NCI-H1436 (cell line): Measurements from ENCODE around the gene RAD51AP2.
"Not testable (repeated sequence)": the region's sequence is repeated elsewhere in the genome, so short reads cannot be mapped to it uniquely, and the experiment has no call there.

Experiments
- DNase-seq: peaks from one replicate; lab custom pipeline; 2025; lab: John Stamatoyannopoulos, UW

The RAD51AP2 gene

DNA sequence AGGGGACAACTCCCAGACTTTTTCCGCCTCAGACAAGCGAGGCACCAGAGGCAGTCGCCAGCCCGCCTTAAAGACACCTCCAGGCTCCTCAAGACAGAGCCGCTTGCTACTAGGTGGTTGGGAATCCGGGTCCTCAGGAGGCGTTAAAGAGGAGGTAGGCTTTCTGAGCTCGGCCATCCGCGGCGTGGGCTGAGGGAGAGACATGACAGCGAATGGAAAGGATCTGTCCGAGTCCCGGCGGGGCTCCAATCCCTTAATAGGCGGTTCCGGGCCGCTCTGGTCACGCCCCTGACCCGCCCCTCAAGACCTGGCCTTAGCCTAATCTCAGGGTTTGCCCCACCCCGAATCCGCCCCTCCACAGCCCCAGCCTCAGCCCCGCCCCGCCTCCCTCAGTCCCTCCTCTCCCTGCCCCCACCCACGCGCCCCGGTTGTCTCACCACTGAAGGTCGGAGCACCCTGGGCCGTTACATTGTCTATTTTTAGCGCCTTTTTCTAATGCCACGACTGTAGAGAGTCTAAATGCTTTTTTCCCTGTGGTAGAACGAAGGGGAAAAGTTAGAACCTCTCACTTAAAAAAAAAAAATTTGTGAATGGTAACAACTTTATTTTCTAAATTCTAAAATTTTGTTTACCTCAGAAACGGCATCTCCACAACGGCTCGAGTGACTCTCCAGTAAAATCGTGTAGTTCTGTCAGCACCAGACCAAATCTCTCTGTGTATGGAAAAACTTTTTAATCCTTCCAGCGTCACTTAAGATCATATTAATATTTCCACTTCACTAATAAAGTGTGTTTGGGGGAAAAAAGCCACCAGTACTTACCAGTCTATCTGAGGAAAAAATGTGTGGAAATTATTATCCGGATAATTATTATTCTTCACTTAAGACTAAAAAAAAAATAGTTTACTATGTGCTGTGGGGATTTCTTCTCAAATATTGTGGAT, at the start of gene RAD51AP2:
Gene RAD51AP2, minus strand, starts transcription at position 229 of the 943 bp plus-strand sequence. Its CDS starts 25 bp downstream, at position 204.
- no peak for DNase-seq

DNA sequence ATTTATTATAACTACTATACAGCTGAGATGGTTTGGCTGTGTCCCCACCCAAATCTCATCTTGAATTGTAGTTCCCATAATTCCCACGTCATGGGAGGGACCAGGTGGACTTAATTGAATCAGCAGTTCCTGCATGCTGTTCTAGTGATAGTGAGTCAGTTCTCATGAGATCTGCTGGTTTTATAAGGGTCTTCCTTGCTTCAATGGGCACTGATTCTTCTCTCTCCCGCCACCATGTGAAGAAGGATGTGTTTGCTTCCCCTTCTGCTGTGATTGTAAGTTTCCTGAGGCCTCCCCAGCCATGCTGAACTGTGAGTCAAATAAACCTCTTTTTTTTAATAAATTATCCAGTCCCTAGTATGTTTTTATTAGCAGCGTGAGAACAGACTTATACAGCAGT, 47.5 kb upstream of the RAD51AP2 start:
- not testable (repeated sequence) for DNase-seq

DNA sequence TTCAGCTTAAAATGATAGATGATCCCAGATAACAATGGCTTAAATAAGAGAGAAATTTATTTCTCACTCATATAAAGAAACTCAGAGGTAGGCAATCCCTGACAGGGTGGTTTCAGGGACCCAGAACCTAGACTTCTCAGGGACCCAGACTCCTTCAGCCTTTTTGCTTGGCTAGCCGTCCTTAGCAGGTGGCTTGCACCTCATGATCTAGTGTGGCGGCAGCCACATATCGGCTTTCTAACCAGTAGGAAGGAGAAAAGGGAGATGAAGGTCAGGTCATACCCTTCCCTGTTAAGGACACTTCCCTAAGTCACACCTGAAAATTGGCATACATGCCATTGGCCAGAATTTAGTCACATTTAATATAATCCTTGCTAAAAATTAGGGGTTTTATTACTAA, 40.6 kb upstream of the RAD51AP2 start:
- no peak for DNase-seq

DNA sequence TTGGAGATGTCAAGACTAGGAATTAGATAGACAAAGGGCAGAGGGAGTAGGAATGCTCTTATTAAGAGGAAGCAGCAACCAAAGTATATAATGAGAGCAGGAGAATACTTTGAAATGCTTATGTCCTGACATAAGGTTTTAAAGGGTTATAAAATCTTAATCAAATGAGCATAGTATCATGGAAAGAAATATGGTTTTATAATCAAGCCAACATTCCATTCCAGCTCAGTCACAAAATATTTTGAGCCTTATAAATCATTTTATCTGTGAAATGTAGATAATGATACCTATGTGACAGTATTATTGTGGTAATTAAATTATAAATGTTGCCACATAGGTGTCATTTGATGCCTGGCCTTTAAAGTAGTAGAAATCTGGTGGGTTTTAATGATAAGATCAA, 39.8 kb upstream of the RAD51AP2 start:
- DNase-seq = no peak

DNA sequence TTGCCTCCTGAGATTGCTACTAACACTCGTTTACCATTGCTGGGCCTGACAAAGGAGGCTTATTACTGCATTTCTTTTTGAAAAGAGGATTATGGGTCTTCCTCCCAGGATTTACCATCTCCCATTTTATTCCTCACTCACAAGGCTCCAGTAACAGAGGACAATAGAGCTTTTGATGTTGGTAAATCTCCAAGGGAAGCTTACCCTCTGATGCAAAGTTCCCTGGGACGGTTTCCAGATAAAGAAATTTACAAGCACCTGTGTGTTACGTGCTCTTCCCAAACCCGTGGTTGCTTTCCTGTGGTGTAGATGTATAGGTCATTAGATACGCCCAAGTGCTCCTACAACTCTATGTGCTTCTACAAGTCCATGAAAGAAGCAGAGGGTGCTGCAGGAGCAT, 39.4 kb upstream of the RAD51AP2 start:
- no peak for DNase-seq

DNA sequence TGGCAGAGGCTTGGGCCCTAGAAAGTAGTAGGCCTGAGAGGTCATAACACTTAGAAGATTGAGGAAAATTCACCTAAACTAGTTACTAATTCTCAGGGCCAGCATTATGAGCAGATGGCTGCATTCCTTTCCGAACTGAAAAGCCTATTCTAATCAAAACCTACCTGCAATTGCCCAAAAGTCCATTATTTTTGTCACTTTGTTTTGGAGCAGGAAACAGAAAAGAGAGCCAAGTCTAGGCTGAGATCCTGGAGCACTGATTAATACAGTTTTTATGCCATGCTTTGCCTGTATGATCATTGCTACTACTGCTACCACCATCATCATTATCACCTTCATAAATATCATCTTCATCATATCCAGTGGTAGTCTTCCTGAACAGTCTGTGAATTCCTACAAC, 36.9 kb upstream of the RAD51AP2 start:
- DNase-seq = no peak

DNA sequence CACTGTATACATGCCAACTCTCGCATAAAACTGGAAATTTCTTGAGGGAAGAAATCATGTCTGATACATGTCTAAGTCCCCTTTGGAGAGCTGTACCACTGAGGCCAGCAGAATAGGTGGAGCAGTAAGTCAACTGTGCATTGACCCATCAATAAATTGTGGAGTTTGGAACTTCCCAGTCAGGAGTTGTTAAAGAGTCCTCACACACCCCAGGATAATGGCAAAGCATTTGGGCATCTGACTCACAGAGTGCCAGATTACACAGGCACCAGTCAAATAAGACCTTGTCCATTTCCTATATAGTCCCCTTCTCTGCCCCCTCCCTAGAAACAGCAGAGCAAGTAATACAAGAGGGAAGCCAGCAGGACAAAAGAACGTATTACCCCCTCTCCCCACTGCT, 32.7 kb upstream of the RAD51AP2 start:
- no peak for DNase-seq

DNA sequence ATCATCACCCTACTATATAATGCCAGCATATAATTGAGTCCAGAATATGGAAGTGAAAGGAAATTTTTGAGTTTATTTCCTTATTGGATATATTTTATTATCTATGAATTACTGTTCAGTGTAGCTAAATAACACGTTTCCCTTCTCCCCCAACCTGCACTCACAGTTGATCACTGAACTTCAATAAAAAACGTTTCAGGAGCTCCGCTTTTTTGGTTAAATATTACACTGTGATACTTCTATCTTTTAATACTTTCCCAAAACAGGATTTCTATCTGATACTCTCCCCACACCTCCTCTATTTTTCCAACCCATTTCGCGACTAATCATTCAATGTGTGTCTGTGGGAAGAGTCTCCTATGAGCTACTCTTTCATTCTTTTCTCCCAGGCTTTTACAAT, 29.5 kb upstream of the RAD51AP2 start:
- no peak for DNase-seq

DNA sequence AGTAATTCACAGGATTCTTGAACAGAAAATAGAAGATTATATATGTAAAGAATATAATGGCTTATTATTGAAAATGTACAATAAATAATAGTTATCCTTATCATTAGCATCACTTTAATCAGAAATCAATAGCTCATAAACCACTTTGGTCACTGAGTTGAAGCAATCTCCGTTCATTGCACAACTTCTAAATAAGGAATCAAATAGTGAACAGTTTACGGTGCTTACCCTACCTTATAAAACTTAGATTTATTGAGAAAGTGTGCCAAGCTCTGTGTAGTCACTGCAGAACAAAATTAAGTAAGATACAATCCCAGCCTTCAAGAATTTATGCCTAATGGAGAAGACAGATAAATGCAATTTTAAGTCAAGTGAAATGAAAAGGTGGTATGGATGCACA, 29.0 kb upstream of the RAD51AP2 start:
- no peak for DNase-seq

DNA sequence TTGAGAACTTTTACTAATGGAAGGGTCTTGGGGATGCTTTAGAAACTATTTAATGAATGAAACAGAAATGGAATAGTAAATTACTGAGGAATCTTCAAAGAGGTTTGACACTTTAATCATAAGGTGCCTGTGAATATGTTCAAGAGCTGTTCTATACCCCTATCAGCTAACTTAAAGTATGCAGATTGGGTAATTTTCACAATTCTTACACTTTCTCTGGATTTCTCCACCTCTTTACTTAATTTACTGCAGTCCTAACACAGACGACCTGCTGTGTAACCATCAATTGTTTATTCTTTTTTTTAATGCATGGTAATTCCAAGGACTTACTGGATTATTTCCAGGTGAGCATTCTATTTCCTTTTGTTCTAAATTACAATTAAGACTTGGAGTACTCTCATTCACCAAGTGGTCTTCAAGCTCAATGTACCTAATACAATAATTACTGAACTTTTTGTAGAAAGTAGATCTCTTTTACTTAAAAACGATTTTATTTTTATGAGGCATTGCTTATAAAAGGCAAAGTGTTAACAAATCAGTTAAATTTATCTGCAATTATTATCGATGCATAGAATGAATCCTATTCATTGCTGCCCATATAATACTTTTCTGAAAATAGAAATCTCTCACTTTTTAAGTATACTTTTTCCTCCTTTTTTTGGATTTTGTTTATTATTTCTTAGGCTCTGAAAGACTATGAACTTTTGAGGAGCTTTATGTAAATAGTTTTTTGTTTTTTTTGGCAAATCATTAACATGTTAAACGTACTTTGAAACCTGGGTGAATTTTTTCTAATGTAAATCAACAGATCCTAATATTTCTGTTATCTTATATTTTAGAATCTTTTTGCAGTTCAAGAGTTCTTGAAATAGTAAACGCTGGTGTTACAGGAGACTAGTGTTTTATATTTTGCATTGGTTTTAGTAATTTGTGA, 27.7 kb upstream of the RAD51AP2 start:
- DNase-seq = no peak

DNA sequence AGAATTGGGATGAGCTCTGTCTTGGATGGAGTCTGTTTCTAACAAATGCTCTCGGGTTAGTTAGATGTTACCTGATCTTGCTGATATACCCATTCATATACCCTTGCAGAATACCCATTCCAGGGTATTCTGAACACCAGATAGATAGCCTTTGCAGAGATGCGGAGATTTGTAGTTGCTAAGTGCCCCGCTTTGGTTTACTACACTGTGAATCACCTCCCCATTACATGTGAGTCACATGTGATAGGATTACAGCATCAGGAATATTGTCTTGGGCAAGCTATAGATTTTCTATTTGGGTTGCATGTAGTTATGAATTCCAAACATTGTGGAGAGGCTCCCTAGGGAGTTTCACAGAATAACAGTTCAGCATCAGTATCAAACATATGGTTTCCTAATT, 26.0 kb upstream of the RAD51AP2 start:
- no peak for DNase-seq

DNA sequence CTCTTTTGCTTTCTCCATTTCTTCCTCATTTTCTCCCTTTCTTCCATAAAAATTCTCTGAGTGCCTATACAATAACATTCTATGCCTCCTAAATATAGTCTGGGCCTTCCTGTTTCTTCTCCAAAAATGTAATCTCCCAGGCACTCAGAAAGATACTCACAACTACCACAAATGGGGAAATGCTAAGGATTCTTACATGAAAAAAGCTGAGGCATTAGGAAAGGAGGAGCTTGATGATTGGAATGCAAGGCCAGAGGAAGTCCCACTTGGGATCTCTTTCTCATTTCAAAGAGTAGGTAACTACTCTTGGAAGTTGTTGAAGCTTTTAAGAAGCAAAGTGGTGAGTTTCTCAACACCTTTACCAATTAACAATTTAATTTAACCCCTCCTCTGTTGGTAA, 25.6 kb upstream of the RAD51AP2 start:
- no peak for DNase-seq

DNA sequence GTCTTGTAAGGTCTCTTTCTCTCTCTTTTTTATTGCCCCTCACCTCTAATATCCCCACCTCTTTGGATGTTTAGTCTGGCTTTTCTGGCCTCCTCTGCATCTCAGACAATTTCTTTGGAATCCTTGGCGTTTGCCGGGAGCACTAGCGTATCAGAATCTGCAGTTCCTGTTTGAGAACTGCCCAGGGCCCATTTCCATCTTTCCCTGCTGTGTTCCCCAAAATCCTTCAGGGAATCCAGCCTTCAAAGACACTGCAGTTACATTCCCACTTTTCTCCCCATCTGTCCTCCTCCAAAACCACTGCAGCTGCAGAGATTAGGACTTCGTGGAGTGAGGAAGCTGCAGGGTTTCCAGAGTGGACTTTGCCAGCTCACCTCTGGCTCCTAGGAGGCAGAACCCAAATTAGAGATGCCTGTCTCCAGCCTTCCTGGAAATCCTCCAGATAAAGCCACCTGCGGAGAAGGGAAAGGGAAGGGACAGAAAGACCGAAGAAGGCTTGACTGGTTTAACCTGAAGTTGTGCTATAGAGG, 25.0 kb upstream of the RAD51AP2 start:
- DNase-seq = no peak

DNA sequence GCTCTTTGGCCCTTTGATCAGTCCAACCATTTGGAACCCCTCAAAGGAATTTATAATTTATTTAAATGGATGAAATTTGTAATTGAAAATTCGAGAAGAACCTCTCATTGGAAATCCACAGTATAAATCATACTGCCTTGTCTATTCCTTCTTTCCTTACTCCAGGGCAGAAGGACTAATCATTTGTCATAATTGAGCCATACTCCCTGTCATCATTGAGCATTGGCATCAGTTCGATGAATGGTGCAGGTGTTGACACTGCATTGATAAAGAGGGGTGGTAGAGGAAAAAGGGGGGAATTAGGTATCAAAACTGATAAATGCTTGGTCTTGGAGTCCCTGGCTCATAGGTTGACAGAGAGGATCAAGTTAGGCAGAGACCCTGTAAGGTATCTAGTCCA, 24.2 kb upstream of the RAD51AP2 start:
- no peak for DNase-seq

DNA sequence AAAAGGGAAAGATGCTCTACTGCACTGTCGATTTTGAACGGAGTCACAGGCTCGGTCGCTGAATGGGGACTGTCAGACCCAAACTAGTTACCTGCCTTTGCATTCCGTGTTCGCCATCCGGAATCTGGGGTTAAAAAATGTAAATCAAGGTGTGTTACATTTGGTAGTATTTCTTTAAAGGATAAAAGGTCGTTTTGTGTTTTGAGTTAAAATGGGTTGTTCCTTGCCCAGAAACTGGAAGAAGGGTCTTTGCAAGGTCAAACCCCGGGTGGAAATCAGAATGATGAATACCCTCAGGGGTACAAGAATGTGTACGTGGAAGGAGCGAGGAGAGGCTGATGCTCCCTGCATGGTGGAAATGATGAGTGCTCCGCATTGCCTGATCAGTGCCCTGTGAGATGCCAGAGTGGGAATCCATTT, 23.3 kb upstream of the RAD51AP2 start:
- DNase-seq = no peak

DNA sequence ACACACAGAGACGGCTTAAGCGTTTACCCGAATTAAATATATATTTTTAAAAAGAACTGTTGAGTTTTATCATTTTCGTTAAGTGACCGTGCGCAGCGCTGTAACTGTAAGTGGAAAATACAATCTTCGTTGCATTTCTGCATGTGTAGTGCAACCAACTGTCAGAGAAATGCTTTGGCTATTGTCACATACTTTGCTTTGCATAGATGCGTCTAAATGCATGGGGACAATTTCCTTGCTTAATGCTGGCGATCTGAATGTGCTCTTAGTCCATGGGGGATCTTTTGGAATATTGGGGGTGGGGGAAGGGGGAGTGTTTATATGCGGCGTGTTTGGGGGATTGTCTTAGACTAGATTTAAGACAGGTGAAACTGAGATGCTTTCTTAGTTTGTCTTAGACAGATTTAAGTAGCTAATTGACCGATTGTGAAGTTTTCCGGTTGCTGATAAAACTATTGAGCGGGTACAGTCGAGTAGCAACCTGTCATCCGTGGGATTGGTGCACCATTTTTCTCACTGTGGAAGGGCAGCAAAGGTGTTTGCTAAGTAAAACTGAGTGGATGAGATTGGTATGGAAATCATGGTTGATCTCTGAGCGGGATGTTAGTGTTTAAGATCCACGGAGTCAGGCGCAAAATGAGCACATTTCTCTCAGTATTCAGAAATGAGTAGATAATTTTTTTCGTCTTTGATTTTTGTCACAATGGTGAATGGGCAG, 22.7 kb upstream of the RAD51AP2 start:
- no peak for DNase-seq

DNA sequence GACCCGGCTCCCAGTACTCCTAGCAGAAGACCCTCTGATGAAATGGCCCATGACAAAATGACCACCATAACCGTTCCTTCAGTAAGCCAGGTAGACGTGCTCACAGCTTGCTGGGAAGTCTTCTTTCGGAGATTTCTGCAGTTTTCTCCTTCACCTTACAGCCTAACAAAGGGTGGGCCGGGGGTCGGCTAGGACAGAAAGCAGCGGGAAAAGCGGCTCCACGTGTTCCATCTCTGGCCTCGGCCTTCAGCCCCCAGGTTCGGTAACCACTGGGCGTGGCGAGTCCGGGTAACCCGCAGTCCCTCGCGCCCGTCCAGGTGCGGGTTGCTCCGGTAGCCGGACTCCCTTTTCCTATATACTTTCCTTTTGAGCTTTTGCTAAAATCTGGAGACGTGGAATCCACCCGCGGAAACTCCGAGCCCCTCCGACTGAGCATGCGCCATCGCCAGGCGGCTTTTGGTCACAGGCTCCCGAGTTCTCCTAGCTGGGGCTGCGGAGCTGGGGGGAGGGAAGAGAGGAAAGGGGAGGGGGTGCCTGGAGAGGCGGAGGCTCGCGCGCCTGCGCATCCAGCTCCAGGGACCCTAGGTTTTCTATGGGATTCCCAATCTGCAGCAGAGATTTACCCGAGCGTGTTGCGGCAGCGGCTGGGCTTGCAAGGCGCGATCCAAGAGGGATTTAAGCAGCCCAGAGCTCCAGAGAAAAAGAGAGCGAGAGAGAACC, 22.0 kb upstream of the RAD51AP2 start, which contains the start of gene VSNL1:
Gene VSNL1, plus strand, starts transcription at position 604 of the 720 bp plus-strand sequence. CDS start 51,379 bp downstream, outside the sequence.
- peak; percentile 64 for DNase-seq

DNA sequence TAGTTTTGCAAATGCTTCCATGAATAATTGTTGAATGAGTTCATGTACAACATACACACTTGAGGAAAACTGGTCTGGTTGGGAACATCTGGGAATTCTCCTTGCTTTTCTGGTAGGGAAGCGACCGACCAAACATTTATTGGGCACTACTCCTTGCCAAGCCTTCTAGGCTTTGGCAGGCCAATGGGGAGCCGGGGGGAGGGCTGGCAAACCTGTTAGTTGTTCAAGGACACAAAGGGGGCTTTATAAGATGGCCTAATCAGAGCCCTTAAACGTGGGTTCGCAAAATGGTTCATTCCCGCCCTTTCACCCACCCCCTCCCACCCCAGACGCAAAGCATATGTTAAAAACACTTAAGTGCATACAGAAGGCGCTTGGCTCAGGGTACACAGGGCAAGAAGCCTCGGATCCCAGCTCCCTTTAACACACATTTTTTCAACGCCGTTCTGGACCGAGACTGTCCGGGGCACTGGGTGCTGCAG, 21.4 kb upstream of the RAD51AP2 start:
- DNase-seq = no peak

DNA sequence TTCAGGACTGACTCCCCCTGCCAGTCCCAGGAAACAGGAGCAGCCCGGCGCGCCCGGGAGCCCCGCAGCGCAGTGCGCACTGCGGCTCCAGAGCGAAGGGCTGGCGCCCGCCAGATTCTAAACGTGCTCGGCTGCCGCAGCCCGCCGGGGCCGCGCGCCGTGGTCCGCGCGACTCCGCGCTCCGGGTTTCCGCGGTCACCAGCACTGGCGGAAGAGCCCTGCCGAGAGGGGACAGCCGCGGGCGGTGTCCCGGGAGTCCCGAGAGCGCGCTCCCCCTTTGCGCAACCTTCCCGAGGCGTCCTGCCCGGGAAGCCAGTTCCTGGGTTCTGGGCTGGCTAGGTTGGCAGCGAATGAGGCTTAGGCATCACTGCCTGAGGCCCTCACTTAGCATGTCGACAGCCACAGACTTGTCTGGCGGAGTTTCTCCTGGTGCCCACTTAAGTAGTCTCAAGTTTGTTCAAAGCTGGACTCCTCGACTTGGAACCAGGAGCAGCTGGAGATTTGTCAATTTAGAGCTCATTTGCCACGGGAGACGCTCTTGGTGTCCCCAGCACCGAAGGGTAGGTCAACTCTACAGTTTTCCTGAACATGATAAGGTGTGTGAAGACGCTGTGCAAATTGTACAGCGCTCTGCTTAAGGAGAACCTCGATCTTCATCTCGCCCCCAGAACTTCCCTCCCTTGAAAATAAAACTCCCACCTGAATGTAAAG, 20.8 kb upstream of the RAD51AP2 start:
- peak; percentile 28 for DNase-seq
